ENCODE data around the gene ZFYVE28. TPM values are rescaled to one million over a fixed set of nuclear protein-coding genes. Genes with fewer than 3 reads are reported as not detected.
A peak's percentile ranks its signal among the peaks of the same experiment; 100 is the strongest.

Gene ZFYVE28
- total and polyA plus RNA-seq, 5 donors from 2014 or later = 8.5 to 86.4 (median 17.6) TPM

GRCh38 chr4:2399631-2400190, 18.7 kb downstream of the ZFYVE28 start:
- Mint-ChIP-seq H3K9me3 (peaks cover 0 to 2% (median 0%) of the 10 kb centered on the region in 7 donors), H3K4me3 (peak overlapping the region in 1 of 4 donors; percentile 35), H3K36me3 (no peaks in the 10 kb centered on the region), H3K27me3 (no peaks in the 10 kb centered on the region), H3K27ac (no peak overlapping the region), H3K4me1 (peaks cover 13 to 57% (median 31%) of the 10 kb centered on the region in 4 donors)
- no peak overlapping the region for H3K4me3 ChIP-seq (ENCODE audit: low read depth, low read length)
- no peak for ATAC-seq (ENCODE audit: low read depth in 2 of 2)
- no peaks in the 10 kb centered on the region for H3K9me3 ChIP-seq (ENCODE audit: control insufficient read depth in 2 of 2, low read length in 2 of 2)
- no peak for DNase-seq
- H3K4me1 ChIP-seq (ENCODE audit: control insufficient read depth, insufficient read depth, low read length, poor library complexity, severe bottlenecking) = peaks cover 27% of the 10 kb centered on the region
- H3K36me3 ChIP-seq (ENCODE audit: control insufficient read depth, insufficient read depth, low read length) = no peaks in the 10 kb centered on the region
- no peaks in the 10 kb centered on the region for H3K27me3 ChIP-seq (ENCODE audit: control insufficient read depth, insufficient read depth, low read length)
- no peak overlapping the region for H3K27ac ChIP-seq (ENCODE audit: insufficient read depth, low read length, poor library complexity, severe bottlenecking)

DNA sequence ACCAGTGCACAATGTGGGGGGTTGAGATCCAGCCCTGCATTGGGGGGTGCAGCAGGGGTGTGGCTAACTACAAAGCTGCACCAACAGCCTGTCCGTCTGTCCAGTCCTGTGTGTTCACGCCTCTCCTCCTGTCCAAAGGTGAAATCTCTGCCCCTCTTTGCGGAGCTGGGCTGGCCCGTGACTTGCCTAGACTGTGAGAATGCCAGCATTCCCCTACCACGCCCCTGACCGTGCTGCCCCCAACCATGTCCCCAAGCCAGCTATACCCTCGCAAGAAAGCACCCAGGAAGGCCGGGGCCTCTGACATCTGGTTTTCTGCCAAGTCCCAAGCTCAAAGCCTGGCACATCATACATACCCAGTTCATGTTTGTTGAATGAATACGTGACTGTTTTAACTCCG, 19.2 kb downstream of the ZFYVE28 start:
- no peak overlapping the region for H3K4me3 ChIP-seq (ENCODE audit: low read depth, low read length)
- DNase-seq (no peak), ATAC-seq (ENCODE audit: low read depth in 2 of 2) (no peak)
- Mint-ChIP-seq H3K9me3 (peaks cover 0 to 2% (median 0%) of the 10 kb centered on the region in 7 donors), H3K27me3 (no peaks in the 10 kb centered on the region), H3K4me1 (peaks cover 10 to 59% (median 31%) of the 10 kb centered on the region in 4 donors), H3K36me3 (no peaks in the 10 kb centered on the region), H3K27ac (peak overlapping the region in 1 of 3 donors; percentile 11), H3K4me3 (peak overlapping the region in 1 of 4 donors; percentile 35)
- H3K27me3 ChIP-seq (ENCODE audit: control insufficient read depth, insufficient read depth, low read length) = no peaks in the 10 kb centered on the region
- H3K36me3 ChIP-seq (ENCODE audit: control insufficient read depth, insufficient read depth, low read length) = no peaks in the 10 kb centered on the region
- no peaks in the 10 kb centered on the region for H3K9me3 ChIP-seq (ENCODE audit: control insufficient read depth in 2 of 2, low read length in 2 of 2)
- no peak overlapping the region for H3K27ac ChIP-seq (ENCODE audit: insufficient read depth, low read length, poor library complexity, severe bottlenecking)
- peaks cover 27% of the 10 kb centered on the region for H3K4me1 ChIP-seq (ENCODE audit: control insufficient read depth, insufficient read depth, low read length, poor library complexity, severe bottlenecking)

DNA sequence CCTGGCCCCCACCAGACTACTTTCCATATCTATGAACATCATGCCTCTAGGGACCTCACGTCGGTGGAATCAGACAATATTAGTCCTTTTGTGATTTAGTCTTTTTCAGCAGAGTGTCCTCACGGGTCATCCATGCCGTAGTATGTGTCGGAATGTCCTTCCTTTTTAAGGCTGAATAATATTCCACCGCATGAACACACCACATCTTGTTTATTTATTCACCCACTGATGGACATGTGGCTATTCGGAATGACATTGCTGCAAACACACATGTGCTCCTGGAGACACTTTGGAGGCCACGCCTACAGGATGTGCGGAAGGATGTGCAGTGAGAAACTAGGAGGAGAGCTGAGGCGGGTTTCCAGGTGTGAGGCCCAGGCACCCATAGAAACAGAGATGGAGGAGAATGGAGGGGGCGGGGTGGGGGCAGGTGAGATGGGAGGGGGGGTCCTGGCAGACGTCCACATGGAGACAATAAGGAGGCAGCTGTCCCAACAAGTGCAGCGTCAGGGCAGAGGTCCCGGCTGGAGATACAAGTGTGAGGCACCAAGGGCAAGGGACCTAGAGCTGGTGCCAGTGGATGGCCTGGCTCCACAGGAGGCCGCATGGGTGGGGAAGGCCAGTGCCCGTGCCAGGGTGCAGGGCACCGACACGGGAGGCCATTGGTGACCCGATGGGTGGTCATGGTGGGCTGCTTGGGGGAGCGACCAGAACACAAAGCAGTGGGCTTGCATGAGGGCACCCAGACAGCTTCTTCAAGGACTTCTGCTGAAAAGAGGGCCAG, 20.7 kb downstream of the ZFYVE28 start:
- H3K36me3 Mint-ChIP-seq = no peaks in the 10 kb centered on the region
- H3K9me3 ChIP-seq (ENCODE audit: control insufficient read depth in 2 of 2, low read length in 2 of 2) = no peaks in the 10 kb centered on the region
- H3K27ac Mint-ChIP-seq = peak overlapping the region in 2 of 3 donors; percentile 8 to 62
- ATAC-seq (ENCODE audit: low read depth in 2 of 2) (no peak), DNase-seq (no peak)
- H3K36me3 ChIP-seq (ENCODE audit: control insufficient read depth, insufficient read depth, low read length) = no peaks in the 10 kb centered on the region
- H3K27me3 Mint-ChIP-seq = no peaks in the 10 kb centered on the region
- no peak overlapping the region for H3K27ac ChIP-seq (ENCODE audit: insufficient read depth, low read length, poor library complexity, severe bottlenecking)
- peaks cover 0 to 2% (median 0%) of the 10 kb centered on the region in 7 donors for H3K9me3 Mint-ChIP-seq
- no peaks in the 10 kb centered on the region for H3K27me3 ChIP-seq (ENCODE audit: control insufficient read depth, insufficient read depth, low read length)
- H3K4me1 Mint-ChIP-seq = peaks cover 8 to 67% (median 39%) of the 10 kb centered on the region in 4 donors
- no peak overlapping the region for H3K4me3 Mint-ChIP-seq
- no peak overlapping the region for H3K4me3 ChIP-seq (ENCODE audit: low read depth, low read length)
- peaks cover 25% of the 10 kb centered on the region for H3K4me1 ChIP-seq (ENCODE audit: control insufficient read depth, insufficient read depth, low read length, poor library complexity, severe bottlenecking)

DNA sequence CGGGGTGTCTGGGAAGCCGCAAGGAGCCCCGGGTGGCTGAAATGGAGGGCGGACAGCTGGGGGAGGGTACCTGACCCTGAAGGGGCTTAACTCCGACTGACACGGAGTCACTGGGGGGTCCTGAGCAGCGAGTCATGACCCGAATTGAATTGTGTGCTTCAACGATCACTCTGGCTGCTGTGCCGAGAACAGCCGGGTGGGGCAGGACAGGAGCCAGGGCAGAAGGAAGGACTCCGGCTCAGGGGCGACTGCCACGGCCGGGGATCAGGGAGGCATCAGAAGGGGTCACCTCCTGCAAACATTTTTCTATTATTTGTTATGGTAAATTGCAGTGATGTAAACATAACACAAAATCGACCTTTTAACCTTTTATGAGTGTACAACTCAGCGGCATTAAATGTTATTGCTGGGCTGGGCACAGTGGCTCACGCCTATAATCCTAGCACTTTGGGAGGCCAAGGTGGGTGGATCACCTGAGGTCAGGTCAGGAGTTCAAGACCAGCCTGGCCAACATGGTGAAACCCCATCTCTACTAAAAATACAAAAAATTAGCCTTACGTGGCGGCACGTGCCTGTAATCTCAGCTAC, 21.6 kb downstream of the ZFYVE28 start:
- no peak for ATAC-seq (ENCODE audit: low read depth in 2 of 2)
- Histone ChIP-seq H3K27ac (ENCODE audit: insufficient read depth, low read length, poor library complexity, severe bottlenecking) (no peak overlapping the region), H3K4me3 (ENCODE audit: low read depth, low read length) (no peak overlapping the region), H3K4me1 (ENCODE audit: control insufficient read depth, insufficient read depth, low read length, poor library complexity, severe bottlenecking) (peaks cover 16% of the 10 kb centered on the region), H3K9me3 (ENCODE audit: control insufficient read depth in 2 of 2, low read length in 2 of 2) (no peaks in the 10 kb centered on the region), H3K36me3 (ENCODE audit: control insufficient read depth, insufficient read depth, low read length) (no peaks in the 10 kb centered on the region), H3K27me3 (ENCODE audit: control insufficient read depth, insufficient read depth, low read length) (no peaks in the 10 kb centered on the region)
- Mint-ChIP-seq H3K4me1 (peaks cover 8 to 61% (median 33%) of the 10 kb centered on the region in 4 donors), H3K4me3 (no peak overlapping the region), H3K27ac (no peak overlapping the region), H3K27me3 (no peaks in the 10 kb centered on the region), H3K9me3 (peaks cover 0 to 2% (median 0%) of the 10 kb centered on the region in 7 donors), H3K36me3 (no peaks in the 10 kb centered on the region)
- DNase-seq = no peak

DNA sequence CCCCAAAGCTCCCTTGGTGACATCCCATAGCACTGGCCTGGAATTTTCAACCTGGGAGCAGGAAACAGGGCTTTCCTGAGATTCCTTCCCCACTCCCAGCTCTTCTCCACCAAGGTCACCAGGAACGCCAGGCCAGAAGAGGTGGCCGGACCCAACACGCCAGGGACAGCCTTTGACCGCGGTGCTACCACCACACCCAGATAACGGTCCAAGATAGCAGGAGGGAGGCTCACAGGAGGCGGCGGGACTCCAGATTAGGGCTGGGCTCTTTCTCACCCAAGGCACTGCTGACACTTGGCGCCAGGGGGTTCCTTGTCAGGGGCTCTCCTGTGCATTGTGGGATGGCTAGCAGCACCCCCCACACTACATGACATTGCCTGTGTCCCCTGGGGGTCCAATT, 22.9 kb downstream of the ZFYVE28 start:
- ATAC-seq (ENCODE audit: low read depth in 2 of 2) (no peak), DNase-seq (no peak)
- Histone ChIP-seq H3K9me3 (ENCODE audit: control insufficient read depth in 2 of 2, low read length in 2 of 2) (no peaks in the 10 kb centered on the region), H3K4me3 (ENCODE audit: low read depth, low read length) (no peak overlapping the region), H3K27ac (ENCODE audit: insufficient read depth, low read length, poor library complexity, severe bottlenecking) (no peak overlapping the region), H3K36me3 (ENCODE audit: control insufficient read depth, insufficient read depth, low read length) (no peaks in the 10 kb centered on the region), H3K4me1 (ENCODE audit: control insufficient read depth, insufficient read depth, low read length, poor library complexity, severe bottlenecking) (peaks cover 6% of the 10 kb centered on the region), H3K27me3 (ENCODE audit: control insufficient read depth, insufficient read depth, low read length) (no peaks in the 10 kb centered on the region)
- H3K27ac Mint-ChIP-seq = peak overlapping the region in 1 of 3 donors; percentile 38
- H3K9me3 Mint-ChIP-seq = peaks cover 0 to 2% (median 0%) of the 10 kb centered on the region in 7 donors
- H3K4me1 Mint-ChIP-seq = peaks cover 5 to 58% (median 30%) of the 10 kb centered on the region in 4 donors
- no peaks in the 10 kb centered on the region for H3K36me3 Mint-ChIP-seq
- no peaks in the 10 kb centered on the region for H3K27me3 Mint-ChIP-seq
- no peak overlapping the region for H3K4me3 Mint-ChIP-seq

DNA sequence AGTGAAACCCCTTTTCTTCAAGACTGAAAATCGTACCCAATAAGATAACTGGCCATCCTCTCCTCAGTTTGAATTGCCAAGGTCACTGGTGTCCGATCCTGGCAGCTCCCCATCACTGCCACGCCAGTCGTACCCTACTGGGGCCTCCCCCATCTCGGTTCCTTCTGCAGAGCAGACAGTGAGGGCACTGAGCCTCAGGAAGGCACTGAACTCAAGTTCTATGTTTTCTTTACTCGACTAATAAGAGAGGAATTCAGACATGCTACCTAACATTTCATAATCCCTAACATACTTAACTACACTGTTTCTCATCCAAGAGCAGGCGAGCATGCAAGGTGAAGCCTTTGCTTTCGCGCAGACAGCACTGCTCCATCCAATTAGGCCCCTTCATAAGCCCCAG, 23.4 kb downstream of the ZFYVE28 start:
- Mint-ChIP-seq H3K4me1 (peaks cover 0 to 57% (median 24%) of the 10 kb centered on the region in 4 donors), H3K9me3 (peaks cover 0 to 2% (median 0%) of the 10 kb centered on the region in 7 donors), H3K36me3 (no peaks in the 10 kb centered on the region), H3K27me3 (no peaks in the 10 kb centered on the region), H3K27ac (peak overlapping the region in 1 of 3 donors; percentile 48), H3K4me3 (no peak overlapping the region)
- Histone ChIP-seq H3K27ac (ENCODE audit: insufficient read depth, low read length, poor library complexity, severe bottlenecking) (no peak overlapping the region), H3K4me3 (ENCODE audit: low read depth, low read length) (no peak overlapping the region), H3K36me3 (ENCODE audit: control insufficient read depth, insufficient read depth, low read length) (no peaks in the 10 kb centered on the region), H3K27me3 (ENCODE audit: control insufficient read depth, insufficient read depth, low read length) (no peaks in the 10 kb centered on the region), H3K4me1 (ENCODE audit: control insufficient read depth, insufficient read depth, low read length, poor library complexity, severe bottlenecking) (peaks cover 6% of the 10 kb centered on the region), H3K9me3 (ENCODE audit: control insufficient read depth in 2 of 2, low read length in 2 of 2) (no peaks in the 10 kb centered on the region)
- ATAC-seq (ENCODE audit: low read depth in 2 of 2) (no peak), DNase-seq (no peak)

GRCh38 chr4:2394528-2394927, 23.9 kb downstream of the ZFYVE28 start:
- H3K9me3 ChIP-seq (ENCODE audit: control insufficient read depth in 2 of 2, low read length in 2 of 2) = no peaks in the 10 kb centered on the region
- H3K4me3 ChIP-seq (ENCODE audit: low read depth, low read length) = no peak overlapping the region
- no peak for DNase-seq
- H3K27ac Mint-ChIP-seq = peak overlapping the region in 1 of 3 donors; percentile 58
- H3K27me3 ChIP-seq (ENCODE audit: control insufficient read depth, insufficient read depth, low read length) = no peaks in the 10 kb centered on the region
- H3K27ac ChIP-seq (ENCODE audit: insufficient read depth, low read length, poor library complexity, severe bottlenecking) = no peak overlapping the region
- H3K36me3 Mint-ChIP-seq = no peaks in the 10 kb centered on the region
- no peaks in the 10 kb centered on the region for H3K27me3 Mint-ChIP-seq
- H3K4me1 Mint-ChIP-seq = peaks cover 0 to 58% (median 24%) of the 10 kb centered on the region in 4 donors
- H3K4me1 ChIP-seq (ENCODE audit: control insufficient read depth, insufficient read depth, low read length, poor library complexity, severe bottlenecking) = peaks cover 6% of the 10 kb centered on the region
- no peak for ATAC-seq (ENCODE audit: low read depth in 2 of 2)
- peak overlapping the region in 2 of 4 donors; percentile 22 to 24 for H3K4me3 Mint-ChIP-seq
- H3K9me3 Mint-ChIP-seq = peaks cover 0 to 2% (median 0%) of the 10 kb centered on the region in 7 donors
- H3K36me3 ChIP-seq (ENCODE audit: control insufficient read depth, insufficient read depth, low read length) = no peaks in the 10 kb centered on the region

Data from CD4-positive, CD25-positive, alpha-beta regulatory T cell (primary cell).